HEK293 (cell line): ENCODE results near the gene WASF3.

ENCODE experiments used
- CTCF ChIA-PET: fragments of 350-600 bp; formaldehyde crosslinking; extraction: SDS; loops from one replicate; lab custom pipeline; 2021; ENCODE audit warnings: antibody characterized with exemption; lab: Yijun Ruan, JAX
- POLR2A ChIA-PET: fragments of 300-600 bp; formaldehyde crosslinking; extraction: SDS; loops from one replicate; lab custom pipeline; 2020; ENCODE audit warnings: antibody characterized with exemption, inconsistent platforms; lab: Yijun Ruan, JAX
- H3K27ac ChIP-seq: fragments of 200-500 bp; sonication (Bioruptor generic); 2 replicates; pipeline ENCODE4 v1.5.1; 2014; ENCODE audit warnings: low read depth, low read length, control low read depth, inconsistent platforms; ENCODE audit errors: extremely low read depth
- H3K36me3 ChIP-seq, 2 experiments: fragments of 200-500 bp in 1 of 2; sonication (Bioruptor generic) in 1 of 2; 1 replicate in 1 of 2; 2 replicates in 1 of 2; pipeline ENCODE4 v1.5.1; 2014 to 2017; ENCODE audit warnings: inconsistent platforms in 2 of 2, low read length in 2 of 2; ENCODE audit not compliant: control insufficient read depth in 2 of 2, insufficient read depth in 1 of 2
- H3K4me1 ChIP-seq: fragments of 200-500 bp; sonication (Bioruptor generic); 2 replicates; pipeline ENCODE4 v1.5.1; 2014; ENCODE audit warnings: mild to moderate bottlenecking, low read length, inconsistent platforms; ENCODE audit not compliant: control insufficient read depth, insufficient read depth
- H3K4me3 ChIP-seq: 2 replicates; pipeline ENCODE4 v1.5.1; 2011; ENCODE audit warnings: low read depth, mild to moderate bottlenecking, control low read depth, low read length, moderate library complexity
- H3K9me3 ChIP-seq: fragments of 200-500 bp; sonication (Bioruptor generic); 2 replicates; pipeline ENCODE4 v1.5.1; 2014; ENCODE audit warnings: low read depth, low read length, inconsistent platforms; ENCODE audit not compliant: control insufficient read depth, insufficient read depth
- HOXC10 ChIP-seq: sonication (generic); formaldehyde crosslinking; IDR thresholded peaks from 2 replicates; pipeline ENCODE4 v1.8.1; 2023; ENCODE audit warnings: mild to moderate bottlenecking, missing genetic modification reagents
- PBX3 ChIP-seq: sonication (generic); formaldehyde crosslinking; IDR thresholded peaks from 2 replicates; pipeline ENCODE4 v1.8.1; 2022; ENCODE audit warnings: mild to moderate bottlenecking, moderate library complexity, missing genetic modification reagents
- PRDM10 ChIP-seq: fragments of 450-650 bp; formaldehyde crosslinking; IDR thresholded peaks from 2 replicates; pipeline ENCODE4 v1.5.1; 2016; ENCODE audit warnings: missing biosample characterization, missing genetic modification characterization
- PRDM4 ChIP-seq: fragments of 450-650 bp; formaldehyde crosslinking; IDR thresholded peaks from 2 replicates; pipeline ENCODE4 v1.5.1; 2017; ENCODE audit warnings: missing biosample characterization, missing genetic modification characterization
- ZBTB44 ChIP-seq: fragments of 450-650 bp; IDR thresholded peaks from 2 replicates; pipeline ENCODE4 v1.5.1; 2018; ENCODE audit warnings: missing biosample characterization, mild to moderate bottlenecking, missing genetic modification characterization
- ZEB2 ChIP-seq: fragments of 450-650 bp; formaldehyde crosslinking; IDR thresholded peaks from 2 replicates; pipeline ENCODE4 v1.5.1; 2016; ENCODE audit warnings: missing biosample characterization, missing genetic modification characterization
- ZIC2 ChIP-seq: fragments of 450-650 bp; formaldehyde crosslinking; IDR thresholded peaks from 2 replicates; pipeline ENCODE4 v1.5.1; 2016; ENCODE audit warnings: missing biosample characterization, missing genetic modification characterization
- ZNF10 ChIP-seq: fragments of 450-650 bp; formaldehyde crosslinking; IDR thresholded peaks from 2 replicates; pipeline ENCODE4 v1.5.1; 2017; ENCODE audit warnings: missing biosample characterization, missing genetic modification characterization
- ZNF146 ChIP-seq: fragments of 450-650 bp; formaldehyde crosslinking; IDR thresholded peaks from 2 replicates; pipeline ENCODE4 v1.5.1; 2016; ENCODE audit warnings: missing biosample characterization, missing genetic modification characterization
- ZNF157 ChIP-seq: fragments of 450-650 bp; formaldehyde crosslinking; IDR thresholded peaks from 2 replicates; pipeline ENCODE4 v1.5.1; 2016; ENCODE audit warnings: missing biosample characterization, missing genetic modification characterization
- ZNF19 ChIP-seq: fragments of 450-650 bp; formaldehyde crosslinking; IDR thresholded peaks from 2 replicates; pipeline ENCODE4; 2016; ENCODE audit warnings: missing biosample characterization, missing genetic modification characterization, low read depth
- ZNF2 ChIP-seq: fragments of 450-650 bp; formaldehyde crosslinking; IDR thresholded peaks from 2 replicates; pipeline ENCODE4 v1.5.1; 2016; ENCODE audit warnings: missing biosample characterization, missing genetic modification characterization
- ZNF26 ChIP-seq: fragments of 450-650 bp; formaldehyde crosslinking; IDR thresholded peaks from 2 replicates; pipeline ENCODE4 v1.5.1; 2016; ENCODE audit warnings: missing biosample characterization, missing genetic modification characterization
- ZNF324 ChIP-seq: fragments of 450-650 bp; formaldehyde crosslinking; IDR thresholded peaks from 2 replicates; pipeline ENCODE4 v1.5.1; 2016; ENCODE audit warnings: missing biosample characterization, missing genetic modification characterization
- ZNF354C ChIP-seq: fragments of 450-650 bp; formaldehyde crosslinking; IDR thresholded peaks from 2 replicates; pipeline ENCODE4 v1.5.1; 2016; ENCODE audit warnings: missing biosample characterization, missing genetic modification characterization, low read depth, borderline replicate concordance
- ZNF362 ChIP-seq: fragments of 450-650 bp; formaldehyde crosslinking; IDR thresholded peaks from 2 replicates; pipeline ENCODE4 v1.5.1; 2016; ENCODE audit warnings: missing biosample characterization, missing genetic modification characterization
- ZNF433 ChIP-seq: fragments of 450-650 bp; formaldehyde crosslinking; IDR thresholded peaks from 2 replicates; pipeline ENCODE4 v1.5.1; 2016; ENCODE audit warnings: missing biosample characterization, missing genetic modification characterization, low read depth
- ZNF654 ChIP-seq: fragments of 450-650 bp; formaldehyde crosslinking; IDR thresholded peaks from 2 replicates; pipeline ENCODE4 v1.5.1; 2016; ENCODE audit warnings: low read depth, missing biosample characterization, missing genetic modification characterization
- ZNF785 ChIP-seq: fragments of 450-650 bp; formaldehyde crosslinking; IDR thresholded peaks from 2 replicates; pipeline ENCODE4 v1.5.1; 2016; ENCODE audit warnings: missing biosample characterization, missing genetic modification characterization
- ZSCAN18 ChIP-seq: fragments of 450-650 bp; formaldehyde crosslinking; IDR thresholded peaks from 2 replicates; pipeline ENCODE4 v1.5.1; 2016; ENCODE audit warnings: missing biosample characterization, missing genetic modification characterization

The WASF3 gene

GRCh38 chr13:26681036-26681435 lies 123.6 kb downstream of the WASF3 start (continued):
- TF ChIP-seq ZNF2 (tag by site-specific recombination) (no peak), ZBTB44 (tag by site-specific recombination) (no peak), ZNF26 (tag by site-specific recombination) (no peak), ZNF157 (tag by site-specific recombination) (no peak), ZNF146 (tag by site-specific recombination) (no peak)

GRCh38 chr13:26682606-26683005 lies 125.1 kb downstream of the WASF3 start:
- H3K9me3 ChIP-seq = no peaks in the 10 kb centered on the region
- 0 out of 2 replicates have a peak, but pooled peaks cover 2% of the 10 kb centered on the region for H3K4me1 ChIP-seq
- POLR2A ChIA-PET = no interaction called here
- TF ChIP-seq PBX3 (CRISPR knock-in tag) (no peak), HOXC10 (CRISPR knock-in tag) (no peak), ZNF785 (tag by site-specific recombination) (no peak), ZNF19 (no peak), ZNF324 (tag by site-specific recombination) (no peak), ZNF362 (tag by site-specific recombination) (no peak), ZNF354C (tag by site-specific recombination) (no peak), ZSCAN18 (tag by site-specific recombination) (no peak), PRDM10 (no peak), ZIC2 (tag by site-specific recombination) (no peak), ZEB2 (no peak), ZNF10 (tag by site-specific recombination) (no peak), PRDM4 (tag by site-specific recombination) (no peak), ZNF654 (tag by site-specific recombination) (no peak), ZNF433 (tag by site-specific recombination) (no peak)
- no peak overlapping the region for H3K27ac ChIP-seq
- CTCF ChIA-PET = interaction anchor here (0.5 kb wide), 1 partner anchor 53 kb away, joined by 3 read pairs; no protein-coding TSS in a partner anchor
- H3K4me3 ChIP-seq = no peak overlapping the region
- peaks cover 0 to 67% of the 10 kb centered on the region in 2 experiments; a peak in 2 of 3 replicates for H3K36me3 ChIP-seq
